Measurements from ENCODE around the gene LCP2. TPM values are rescaled to one million over a fixed set of nuclear protein-coding genes. Genes with fewer than 3 reads are reported as not detected.

LCP2 gene
- polyA plus RNA-seq, 3 donors, result 52.0 to 177 (median 89.5) TPM

GRCh38 chr5:170342153-170342725, 44.7 kb upstream of the LCP2 start:
- Mint-ChIP-seq H3K36me3 (peaks cover 0 to 5% of the 10 kb centered on the region in 2 donors), H3K27me3 (ENCODE audit: low read depth in 3 of 3) (peaks cover 0 to 5% (median 1%) of the 10 kb centered on the region in 3 donors), H3K27ac (peak overlapping the region in 5 of 7 donors; percentile 21 to 72 (median 54)), H3K4me1 (peaks cover 37% of the 10 kb centered on the region), H3K9me3 (peaks cover 0 to 12% (median 5%) of the 10 kb centered on the region in 7 donors), H3K4me3 (peak overlapping the region in 1 of 2 donors; percentile 42)
- Histone ChIP-seq H3K27me3 (ENCODE audit: control insufficient read depth in 2 of 2, insufficient read depth in 2 of 2, low read length in 2 of 2) (no peaks in the 10 kb centered on the region), H2AFZ (ENCODE audit: insufficient read depth, low read depth, low read length, poor library complexity, severe bottlenecking) (no peak overlapping the region), H3K9ac (ENCODE audit: insufficient read depth, low read length, poor library complexity, severe bottlenecking) (no peak overlapping the region), H4K20me1 (ENCODE audit: insufficient read depth, low read length) (no peaks in the 10 kb centered on the region), H3K4me1 (ENCODE audit: control insufficient read depth in 1 of 2, insufficient read depth in 2 of 2, low read length in 2 of 2) (peaks cover 31 to 36% of the 10 kb centered on the region in 2 donors), H3K79me2 (ENCODE audit: insufficient read depth, low read length) (no peaks in the 10 kb centered on the region), H3K27ac (ENCODE audit: low read depth in 1 of 2, low read length in 2 of 2) (peak overlapping the region in 1 of 2 donors; percentile 2), H3K4me2 (replicated peaks; ENCODE audit: extremely low read depth, low read length, poor library complexity, severe bottlenecking) (no peak overlapping the region), H3K9me3 (replicated peaks in 1 of 2; ENCODE audit: control insufficient read depth in 1 of 2, insufficient read depth in 1 of 2, low read length in 2 of 2) (peaks cover 0 to 7% of the 10 kb centered on the region in 2 donors), H3K4me3 (replicated peaks in 1 of 3; ENCODE audit: low read depth in 2 of 3, low read length in 3 of 3) (no peak overlapping the region), H3K36me3 (replicated peaks in 1 of 2; ENCODE audit: control insufficient read depth in 1 of 2, insufficient read depth in 2 of 2, low read length in 2 of 2) (no peaks in the 10 kb centered on the region)
- intact Hi-C loops (cut with micrococcal nuclease), result loop anchor here (5.0 to 10.0 kb wide), 2 partner anchors 50 to 237 kb away; partner anchors contain the start of gene FOXI1 (in 1 of the 2)
- peak in 2 of 3 donors; percentile 57 to 61 for DNase-seq
- 61% methylated on average over 5 of the region's 8 CpGs for WGBS (ENCODE audit: insufficient coverage)
- TF ChIP-seq CTCF (IDR thresholded peaks at IDR 0.05), result no peak

- WGBS (ENCODE audit: insufficient coverage), result 98% methylated on average over 5 of the region's 9 CpGs
- Histone ChIP-seq H3K27me3 (ENCODE audit: control insufficient read depth in 2 of 2, insufficient read depth in 2 of 2, low read length in 2 of 2) (no peaks in the 10 kb centered on the region), H3K9ac (ENCODE audit: insufficient read depth, low read length, poor library complexity, severe bottlenecking) (no peak overlapping the region), H2AFZ (ENCODE audit: insufficient read depth, low read depth, low read length, poor library complexity, severe bottlenecking) (no peak overlapping the region), H3K79me2 (ENCODE audit: insufficient read depth, low read length) (no peaks in the 10 kb centered on the region), H3K4me1 (ENCODE audit: control insufficient read depth in 1 of 2, insufficient read depth in 2 of 2, low read length in 2 of 2) (peaks cover 38 to 43% of the 10 kb centered on the region in 2 donors), H4K20me1 (ENCODE audit: insufficient read depth, low read length) (no peaks in the 10 kb centered on the region), H3K36me3 (replicated peaks in 1 of 2; ENCODE audit: control insufficient read depth in 1 of 2, insufficient read depth in 2 of 2, low read length in 2 of 2) (no peaks in the 10 kb centered on the region), H3K9me3 (replicated peaks in 1 of 2; ENCODE audit: control insufficient read depth in 1 of 2, insufficient read depth in 1 of 2, low read length in 2 of 2) (peaks cover 0 to 7% of the 10 kb centered on the region in 2 donors), H3K27ac (ENCODE audit: low read depth in 1 of 2, low read length in 2 of 2) (no peak overlapping the region), H3K4me2 (replicated peaks; ENCODE audit: extremely low read depth, low read length, poor library complexity, severe bottlenecking) (no peak overlapping the region), H3K4me3 (replicated peaks in 1 of 3; ENCODE audit: low read depth in 2 of 3, low read length in 3 of 3) (no peak overlapping the region)
- H3K4me1 Mint-ChIP-seq, result peaks cover 44% of the 10 kb centered on the region
- H3K27me3 Mint-ChIP-seq (ENCODE audit: low read depth in 3 of 3), result peaks cover 0 to 5% (median 1%) of the 10 kb centered on the region in 3 donors
- no peak overlapping the region for H3K27ac Mint-ChIP-seq
- H3K36me3 Mint-ChIP-seq, result peaks cover 0 to 5% of the 10 kb centered on the region in 2 donors
- DNase-seq, result no peak
- no peak for TF ChIP-seq CTCF (IDR thresholded peaks at IDR 0.05)
- peaks cover 0 to 12% (median 5%) of the 10 kb centered on the region in 7 donors for H3K9me3 Mint-ChIP-seq
- no peak overlapping the region for H3K4me3 Mint-ChIP-seq
- intact Hi-C loops (cut with micrococcal nuclease), result loop anchor here (5.0 to 10.0 kb wide), 2 partner anchors 49 to 237 kb away; partner anchors contain the start of gene FOXI1 (in 1 of the 2)
Measured at GRCh38 chr5:170341545-170341944, 44.0 kb upstream of the LCP2 start.
